Limb (tissue), 2 donors: ENCODE measurements around the gene SUSD6.
A peak's percentile ranks its signal among the peaks of the same experiment; 100 is the strongest.
"Not testable (repeated sequence)": the region's sequence is repeated elsewhere in the genome, so short reads cannot be mapped to it uniquely, and the experiment has no call there.

ENCODE experiments used
- DNase-seq, 2 donors: peaks; one replicate each; pipeline ENCODE4 v3.0.0-alpha.2; 2016; ENCODE audit errors: extremely low spot score in 2 of 2

Gene SUSD6

DNA sequence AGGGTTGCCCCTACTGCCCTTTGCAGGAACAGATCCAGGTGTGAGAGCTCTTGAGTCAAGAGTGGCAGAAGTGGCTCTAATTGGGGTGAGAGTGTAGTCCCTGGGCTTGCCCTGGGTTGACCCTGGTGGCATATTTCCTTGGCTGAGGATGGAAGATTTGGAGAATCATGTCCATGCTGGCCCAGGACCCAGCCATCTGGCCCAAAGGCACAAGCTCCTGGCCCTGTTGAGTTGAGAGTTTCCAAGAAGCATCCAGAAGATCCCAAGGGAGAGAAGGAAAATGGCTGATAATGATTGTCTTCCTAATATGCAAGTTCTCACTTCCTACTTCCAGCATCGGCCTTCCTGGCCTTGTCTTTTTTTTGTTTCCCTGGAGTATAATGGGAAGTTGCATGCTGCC lies 100.1 kb downstream of the SUSD6 start:
- no peak for DNase-seq

- peak in 1 of 2 donors; percentile 46 for DNase-seq
These were observed 100.6 kb downstream of the SUSD6 start for GRCh38 chr14:69711881-69712560.

- DNase-seq, result no peak
These were observed 101.2 kb downstream of the SUSD6 start for GRCh38 chr14:69712599-69713088.

DNA sequence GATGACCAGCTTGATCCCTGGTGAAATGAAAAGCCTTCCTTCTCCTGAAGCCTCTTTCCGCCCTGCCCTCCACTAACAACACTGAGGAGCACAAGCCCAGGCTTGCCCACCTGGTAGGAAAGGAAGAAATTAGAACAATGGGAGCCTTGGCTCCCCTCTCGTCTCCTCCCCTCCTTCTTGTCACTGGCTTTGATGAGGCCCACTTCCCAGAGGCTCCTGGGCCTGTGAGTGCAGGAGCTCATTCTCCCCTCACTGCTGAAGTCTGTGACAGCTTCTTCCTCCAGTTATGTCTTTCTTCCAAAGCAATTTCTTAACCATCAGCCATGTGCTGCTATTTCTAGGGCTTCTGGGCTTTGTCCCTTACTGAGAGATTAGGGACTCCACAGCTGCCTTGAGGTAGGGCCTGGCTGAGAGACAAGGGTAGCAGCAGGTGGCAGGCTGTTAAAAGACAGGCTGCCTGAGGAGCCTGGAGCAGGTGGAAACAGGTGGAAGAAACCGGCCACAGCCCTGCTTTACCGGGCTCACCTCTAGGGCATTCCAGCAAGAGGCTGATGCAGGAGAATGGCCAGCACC lies 101.9 kb downstream of the SUSD6 start:
- no peak for DNase-seq

DNA sequence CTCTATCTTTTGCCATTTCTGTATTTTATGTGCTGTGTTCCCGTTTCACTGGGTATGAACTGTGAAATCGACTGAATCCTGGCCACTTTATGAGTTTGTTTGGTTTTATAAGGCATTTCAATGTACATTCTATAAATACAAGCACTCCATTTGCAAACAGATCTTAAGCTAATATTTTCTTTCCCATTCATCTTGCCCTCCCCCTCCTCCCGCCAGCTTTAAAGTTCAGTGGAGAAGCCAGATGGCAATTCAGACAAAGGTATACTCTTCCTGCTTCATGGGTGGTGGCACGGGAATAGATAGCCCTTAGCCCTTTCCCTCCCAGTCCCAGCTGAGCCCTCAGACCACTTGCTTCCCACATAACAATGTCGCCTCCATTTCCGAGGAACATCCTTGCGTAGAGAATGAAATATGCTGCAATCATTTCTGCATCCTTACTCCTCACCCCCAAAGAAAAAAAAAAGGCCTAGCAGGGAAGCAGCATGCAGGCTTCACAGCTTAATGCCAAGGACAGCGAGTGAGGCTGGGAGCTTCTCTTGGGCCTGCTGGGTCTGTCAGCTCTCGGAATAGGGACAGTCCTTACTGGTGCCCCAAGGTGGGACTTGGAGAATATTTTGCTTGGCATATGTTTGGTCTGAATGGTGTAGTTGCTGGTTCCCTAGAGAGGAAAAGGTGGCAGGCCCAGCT lies 102.7 kb downstream of the SUSD6 start:
- no peak for DNase-seq

DNA sequence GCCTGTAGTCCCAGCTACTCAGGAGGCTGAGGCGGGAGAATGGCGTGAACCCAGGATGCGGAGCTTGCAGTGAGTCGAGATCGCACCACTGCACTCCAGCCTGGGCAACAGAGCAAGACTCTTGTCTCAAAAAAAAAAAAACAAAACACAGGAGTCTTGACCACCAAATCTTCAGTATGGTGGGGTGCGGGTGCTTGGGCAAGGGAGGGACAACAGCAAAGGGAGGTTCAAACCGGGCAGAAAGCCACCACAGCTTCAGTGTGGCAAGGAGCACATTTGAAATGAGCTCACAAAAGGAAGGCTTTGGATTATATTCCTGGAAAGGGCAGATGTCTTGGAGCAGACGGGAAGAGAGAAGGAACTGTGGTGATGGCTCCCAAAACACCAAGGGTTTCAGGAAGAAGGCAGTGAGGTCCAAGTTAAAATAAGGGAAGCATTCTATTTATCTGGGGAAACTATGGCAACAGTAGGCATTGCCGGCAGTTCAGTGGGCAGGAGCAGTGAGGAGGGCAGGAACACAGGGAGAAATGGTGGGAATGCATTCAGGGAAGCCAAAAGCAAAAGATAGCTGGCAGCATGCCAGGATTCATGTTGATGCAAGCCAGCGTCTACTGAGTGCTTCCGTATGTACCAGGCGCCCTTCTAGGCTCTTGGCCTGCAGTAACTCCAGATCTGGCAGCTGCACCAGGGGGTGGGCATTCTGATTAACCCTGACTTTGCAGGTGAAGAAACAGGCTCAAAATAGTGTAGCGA lies 104.5 kb downstream of the SUSD6 start:
- peak; percentile 79 to 81 for DNase-seq

GRCh38 chr14:69716478-69717187 lies 105.2 kb downstream of the SUSD6 start:
- no peak for DNase-seq

GRCh38 chr14:69718614-69719013 lies 107.2 kb downstream of the SUSD6 start:
- not testable (repeated sequence) for DNase-seq

DNA sequence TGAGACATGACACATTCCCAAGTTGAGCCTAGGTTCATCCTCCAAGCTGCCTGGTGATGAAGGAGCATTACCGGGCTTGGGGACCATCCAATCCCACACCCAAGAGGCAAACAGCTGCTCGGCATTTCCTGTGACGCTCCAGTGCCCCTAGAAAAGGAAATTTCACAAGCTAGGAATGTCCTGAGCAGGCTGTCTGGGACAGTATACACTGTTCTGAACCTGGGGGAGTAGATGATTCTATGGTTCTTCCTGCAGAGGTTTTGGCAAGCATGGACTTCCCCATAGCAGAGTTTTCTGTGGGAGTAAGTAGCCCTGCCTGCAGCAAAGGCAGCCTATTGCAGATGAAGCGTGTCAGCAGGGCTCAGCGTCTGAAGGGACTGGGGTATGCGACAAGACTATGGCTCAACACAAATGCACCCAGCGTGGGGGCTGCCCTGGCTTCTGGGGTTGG lies 108.1 kb downstream of the SUSD6 start:
- DNase-seq, result peak in 1 of 2 donors; percentile 29

- DNase-seq, result no peak
These were observed 109.5 kb downstream of the SUSD6 start for GRCh38 chr14:69720912-69721311.

DNA sequence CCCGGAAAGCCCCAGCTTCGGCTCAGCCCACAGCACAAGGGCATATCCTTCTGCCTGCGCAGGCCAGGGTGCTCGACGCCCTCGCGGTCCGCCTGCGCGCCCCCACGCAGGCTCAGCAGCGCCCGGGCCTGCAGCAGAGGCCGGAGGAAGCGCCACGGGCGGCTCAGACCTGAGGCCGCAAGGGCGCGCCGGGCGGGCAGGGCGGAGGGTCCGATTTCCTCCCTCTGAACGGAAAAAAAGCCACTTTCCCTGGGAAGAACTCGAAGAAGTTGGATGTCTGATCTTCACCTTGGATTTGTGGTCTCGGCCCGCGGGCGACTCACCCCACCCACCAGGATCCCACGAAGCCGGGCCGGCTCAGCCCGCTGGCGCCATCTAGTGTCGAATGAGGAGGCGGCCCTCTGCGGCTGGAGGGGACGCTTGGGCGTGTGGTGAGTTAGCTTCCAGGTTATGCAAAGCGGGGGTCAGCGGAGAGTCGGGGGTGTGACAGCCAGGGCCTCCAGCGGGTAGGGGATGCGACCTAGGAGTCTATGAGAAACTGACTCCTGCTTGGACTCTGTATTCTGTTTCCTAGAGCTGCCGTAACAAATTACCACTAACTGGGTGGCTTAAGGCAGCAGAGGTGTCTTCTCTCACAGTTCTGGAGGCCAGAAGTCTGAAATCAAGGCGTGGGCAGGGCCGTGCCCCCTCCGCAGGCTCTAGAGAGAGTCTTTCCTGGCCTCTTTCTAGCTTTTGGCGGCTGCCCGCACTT lies 115.5 kb downstream of the SUSD6 start:
- peak; percentile 80 to 93 for DNase-seq

DNA sequence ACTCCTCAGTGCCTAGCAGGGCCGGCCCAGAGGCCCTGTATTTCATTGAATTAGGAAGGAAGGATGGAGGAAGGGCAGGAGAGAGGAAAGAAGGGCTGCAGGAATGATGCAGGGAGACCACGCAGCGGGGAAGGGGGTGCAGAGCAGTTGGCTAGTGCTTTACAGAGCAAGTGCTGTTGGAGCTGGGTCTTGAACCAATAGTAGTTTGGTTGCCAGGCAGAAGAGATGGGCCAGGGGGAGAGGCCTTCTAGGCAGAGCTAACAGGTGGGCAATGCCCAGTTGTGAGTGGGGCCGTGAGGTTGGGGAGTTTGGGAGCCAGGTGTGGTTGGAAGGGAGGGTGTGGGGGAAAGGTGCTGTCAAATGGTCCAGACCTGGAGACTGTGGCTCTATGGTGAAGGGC lies 116.5 kb downstream of the SUSD6 start:
- DNase-seq, result no peak

DNA sequence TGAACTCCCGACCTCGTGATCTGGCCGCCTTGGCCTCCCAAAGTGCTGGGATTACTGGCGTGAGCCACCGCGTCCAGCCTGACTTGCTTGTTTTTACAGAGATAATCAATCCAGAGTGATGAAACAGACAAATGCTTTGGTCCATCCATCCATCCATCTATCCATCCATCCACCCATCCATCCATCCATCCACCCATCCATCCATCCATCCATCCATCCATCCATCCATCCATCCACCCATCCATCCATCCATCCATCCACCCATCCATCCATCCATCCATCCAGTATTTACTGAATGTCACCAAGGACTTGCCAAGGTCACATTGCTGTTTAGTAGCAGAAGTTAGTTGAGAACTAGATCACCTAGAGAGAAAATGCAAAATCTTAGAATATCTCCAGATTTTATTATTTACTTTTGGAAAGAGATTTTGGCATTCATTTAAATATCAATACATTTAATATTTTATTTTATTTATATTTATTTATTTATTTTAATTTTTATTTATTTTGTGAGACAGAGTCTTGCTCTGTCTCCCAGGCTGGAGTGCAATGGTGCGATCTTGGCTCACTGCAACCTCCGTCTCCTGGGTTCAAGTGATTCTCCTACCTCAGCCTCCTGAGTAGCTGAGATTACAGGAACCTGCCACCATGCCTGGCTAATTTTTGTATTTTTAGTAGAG lies 120.7 kb downstream of the SUSD6 start:
- not testable (repeated sequence) for DNase-seq

GRCh38 chr14:69736405-69736804 lies 125.0 kb downstream of the SUSD6 start:
- DNase-seq, result not testable (repeated sequence)

- no peak for DNase-seq
These were observed 129.7 kb downstream of the SUSD6 start for GRCh38 chr14:69741055-69741454.

- no peak for DNase-seq
These were observed 138.6 kb downstream of the SUSD6 start for GRCh38 chr14:69749956-69750355.

DNA sequence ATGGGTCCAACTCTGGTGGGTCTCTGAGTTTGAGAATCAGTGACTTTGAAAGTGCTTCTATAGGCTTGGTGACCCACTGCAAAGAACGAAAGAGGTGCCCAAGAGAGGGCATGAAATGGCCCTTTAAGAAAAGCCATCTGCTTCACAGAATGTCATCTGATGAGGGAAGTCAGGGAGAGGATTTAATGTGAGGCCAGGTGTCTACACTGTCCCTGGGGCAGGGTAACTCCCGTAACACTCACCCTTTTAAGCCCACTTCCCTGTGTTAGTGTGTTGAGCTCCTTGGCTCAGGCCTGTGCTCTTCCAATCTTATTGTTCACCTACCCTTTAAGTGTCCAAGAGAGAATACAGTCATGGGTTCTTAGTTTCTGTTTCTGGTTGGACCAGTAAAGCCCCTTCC lies 139.1 kb downstream of the SUSD6 start:
- no peak for DNase-seq

DNA sequence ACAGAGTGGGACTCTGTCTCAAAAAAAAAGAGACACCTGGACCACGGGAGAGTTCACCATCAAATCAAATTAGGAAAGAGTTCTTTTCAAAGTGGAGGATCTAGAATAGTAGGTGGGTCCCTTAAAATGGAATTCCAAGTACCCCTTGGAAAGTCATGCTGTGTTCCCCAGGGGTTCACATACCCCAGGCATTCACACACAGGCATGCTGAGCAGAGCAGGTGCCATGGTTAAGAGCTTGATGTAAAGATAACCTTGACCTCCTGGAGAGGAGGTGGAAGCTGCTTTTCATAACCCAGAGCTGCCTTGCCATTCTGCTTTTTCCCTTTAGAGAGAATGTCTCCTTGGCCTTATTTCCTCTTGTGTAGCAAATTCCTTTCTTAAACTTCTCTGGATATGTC lies 141.4 kb downstream of the SUSD6 start:
- no peak for DNase-seq

DNA sequence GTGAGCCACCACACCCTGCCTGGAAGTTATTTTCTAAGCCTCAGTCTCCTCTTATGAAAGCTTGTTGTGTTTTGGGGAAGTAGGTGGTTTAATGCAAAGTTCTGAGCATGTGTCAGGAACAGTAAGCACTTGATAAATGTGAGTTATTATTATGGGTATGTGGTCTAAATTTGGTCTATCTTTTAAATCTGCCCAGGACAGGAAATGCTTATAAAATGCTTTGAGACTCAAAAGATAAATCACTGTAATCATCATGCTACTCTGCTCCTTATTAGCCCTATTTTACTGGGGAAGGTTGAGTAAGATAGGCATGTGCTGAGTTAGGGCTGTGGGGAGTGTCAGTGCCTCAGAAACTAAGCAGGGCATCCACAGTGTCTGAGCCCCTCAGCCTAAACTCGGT lies 142.5 kb downstream of the SUSD6 start:
- no peak for DNase-seq

GRCh38 chr14:69754487-69754886 lies 143.1 kb downstream of the SUSD6 start:
- no peak for DNase-seq
